Left cardiac atrium (tissue), 4 donors: ENCODE data around the gene NBDY. TPM values are rescaled to one million over a fixed set of nuclear protein-coding genes. Genes with fewer than 3 reads are reported as not detected.
"Not testable (repeated sequence)": the region's sequence is repeated elsewhere in the genome, so short reads cannot be mapped to it uniquely, and the experiment has no call there.

Experiments used
- ATAC-seq, 2 donors: fragments of 200-7000 bp; cut with Tn5 transposase; one replicate each; pipeline ENCODE4 v1.9.1; 2020; ENCODE audit warnings: mild to moderate bottlenecking in 2 of 2, moderate library complexity in 2 of 2
- DNase-seq: peaks from one replicate; pipeline ENCODE4 v3.0.0-alpha.2; 2020
- intact Hi-C, 2 donors: fragments of 100-400 bp; cut with DNase I; formaldehyde crosslinking; loops; one replicate each; pipeline versions ENCODE4 v1.14.1 to v1.15.1; 2022 to 2023
- total RNA-seq, 2 donors: library from RNA; stranded (reverse); fragmentation: NEBNext Ultra II Directional; extraction: Animal tissue kit (Norgen Biotek cat#: 25700); gene quantifications; one replicate each; pipeline ENCODE4 v1.2.1, GENCODE V29; 2021
- donor health status: DM: no; HTN: yes; CAD: no.
- donor health status: DM: no; HTN: yes; CAD: no; lungs with severe emphysema.
- donor health status: DM: yes; HTN: yes; CAD: no.
- donor health status: Dilated cardiomyopathy.

NBDY gene
- total RNA-seq, 2 donors from 2014 or later, result 27.5 to 32.6 TPM

DNA sequence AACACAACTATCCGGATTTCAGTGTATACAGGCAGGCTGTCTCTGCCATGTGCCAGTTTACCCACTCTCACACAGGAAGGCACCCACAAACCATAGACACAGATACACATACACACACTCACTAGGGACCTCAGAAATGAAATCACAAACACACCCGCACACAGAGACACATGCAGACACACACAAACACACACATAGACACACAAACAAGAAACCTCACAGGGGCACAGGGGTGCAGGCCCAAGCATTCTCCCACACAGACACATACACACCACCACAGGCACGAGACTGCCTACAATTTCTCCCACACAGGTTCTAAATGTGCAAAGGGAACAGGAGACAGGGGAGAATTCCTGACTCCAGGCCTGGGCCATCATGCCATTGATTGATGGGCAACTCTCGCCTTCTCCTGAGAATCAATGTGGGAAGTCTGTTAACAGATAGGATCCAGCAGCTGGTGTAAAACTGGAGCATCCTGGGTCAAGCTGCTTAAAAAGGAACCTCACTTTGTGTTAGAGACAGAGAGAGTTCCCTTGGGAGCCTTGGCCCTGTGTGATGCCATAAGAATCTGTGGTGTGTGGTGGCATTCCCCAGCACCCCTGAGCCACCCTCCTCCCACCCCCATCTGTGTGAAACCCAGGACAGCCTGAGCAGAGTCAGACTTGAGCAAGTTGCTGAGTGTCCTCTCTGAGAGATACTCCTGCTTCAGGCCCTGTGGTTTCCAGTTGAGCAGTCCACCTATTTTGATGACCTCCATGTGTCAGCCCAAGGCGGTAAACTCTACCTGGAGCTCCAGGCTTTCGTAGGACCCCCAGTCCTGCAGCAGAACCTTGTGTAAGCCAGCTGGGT, 33.9 kb downstream of the NBDY start:
- intact Hi-C loops, result no loop called here
- ATAC-seq (no peak), DNase-seq (no peak)

GRCh38 chrX:56763556-56764152, 34.6 kb downstream of the NBDY start:
- intact Hi-C loops, result no loop called here
- ATAC-seq (peak in 1 of 2 donors; percentile 48), DNase-seq (peak; percentile 77)

GRCh38 chrX:56764153-56764974, 35.3 kb downstream of the NBDY start:
- peak; percentile 58 to 70 for ATAC-seq
- DNase-seq, result peak; percentile 76
- intact Hi-C loops, result no loop called here

- peak in 1 of 2 donors; percentile 11 for ATAC-seq
- intact Hi-C loops, result no loop called here
- DNase-seq, result no peak
Measured at GRCh38 chrX:56764975-56765791, 36.1 kb downstream of the NBDY start.

- intact Hi-C loops, result no loop called here
- ATAC-seq (no peak), DNase-seq (no peak)
Measured at GRCh38 chrX:56765811-56766553, 36.9 kb downstream of the NBDY start.

DNA sequence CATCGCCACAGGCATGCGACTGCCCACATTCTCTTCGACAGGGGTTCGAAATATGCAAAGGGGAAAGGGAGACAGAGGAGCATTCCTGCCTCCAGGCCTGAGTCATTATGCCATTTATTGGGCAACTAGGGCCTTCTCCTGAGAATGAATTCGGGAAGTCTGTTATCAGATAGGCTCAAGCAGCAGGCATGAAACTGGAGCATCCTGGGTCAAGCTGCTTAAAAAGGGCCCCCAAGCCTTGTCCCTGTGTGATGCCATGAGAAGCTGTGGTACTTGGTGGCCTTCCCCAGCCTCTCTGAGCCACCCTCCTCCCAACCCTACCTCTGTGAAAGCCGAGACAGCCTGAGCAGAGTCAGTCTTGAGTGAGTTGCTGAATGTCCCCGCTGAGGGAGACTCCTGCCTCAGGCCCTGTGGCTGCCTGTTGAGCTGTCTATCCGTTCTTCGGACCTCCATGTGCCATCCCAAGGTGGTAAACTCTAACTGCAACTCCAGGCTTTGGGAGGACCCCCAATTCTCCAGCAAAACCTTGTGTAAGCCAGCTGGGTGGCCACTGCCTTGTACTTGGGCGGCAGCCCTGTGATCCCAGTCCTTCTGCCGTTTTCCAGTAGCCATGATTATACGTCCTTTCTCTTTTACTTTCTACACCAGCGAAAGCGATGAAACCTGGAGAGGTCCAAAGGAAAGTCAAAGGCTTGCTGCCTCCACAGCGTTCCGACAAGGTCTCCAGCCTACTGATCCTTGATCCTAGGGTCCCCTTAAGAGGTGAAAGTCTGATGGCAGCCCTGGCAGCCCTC, 37.7 kb downstream of the NBDY start:
- DNase-seq, result no peak
- intact Hi-C loops, result no loop called here

GRCh38 chrX:56767348-56768119, 38.5 kb downstream of the NBDY start:
- DNase-seq, intact Hi-C loops: not testable (repeated sequence)
- peak in 1 of 2 donors; percentile 64 for ATAC-seq

More for the DNA sequence above, 37.7 kb downstream of the NBDY start:
- no peak for ATAC-seq

GRCh38 chrX:56768120-56768660, 39.1 kb downstream of the NBDY start:
- intact Hi-C loops, DNase-seq: not testable (repeated sequence)
- ATAC-seq, result peak in 1 of 2 donors; percentile 55

- peak; percentile 15 to 72 for ATAC-seq
- DNase-seq, intact Hi-C loops: not testable (repeated sequence)
Measured at GRCh38 chrX:56772675-56773521, 43.9 kb downstream of the NBDY start.

DNA sequence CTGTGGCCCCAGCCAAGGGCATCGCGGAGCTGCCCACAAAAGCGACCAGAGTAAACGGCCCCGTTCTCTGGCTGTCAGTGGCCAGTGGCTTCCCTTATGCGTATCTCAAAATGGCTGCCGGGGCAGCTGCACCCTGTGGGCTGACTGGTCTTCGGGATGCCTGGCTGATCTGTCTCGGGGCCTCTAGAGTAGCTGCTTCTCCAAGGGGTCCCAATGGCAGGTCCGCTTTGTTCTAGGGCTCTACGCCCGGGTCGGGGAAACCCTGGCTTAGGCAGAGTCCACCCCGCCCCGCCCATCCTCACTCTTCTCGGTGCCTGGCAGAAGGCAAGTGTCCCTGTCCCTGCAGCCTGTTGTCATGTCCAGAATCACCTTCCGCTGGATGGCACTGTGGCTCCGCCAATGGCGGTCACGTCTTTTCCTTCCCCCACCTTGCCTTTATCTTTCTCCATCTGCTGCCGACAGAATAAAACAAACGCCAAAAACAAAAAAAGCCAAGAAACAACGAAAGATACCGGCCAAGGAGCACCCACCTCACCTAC, 44.5 kb downstream of the NBDY start:
- peak in 1 of 2 donors; percentile 71 for ATAC-seq
- DNase-seq, intact Hi-C loops: not testable (repeated sequence)

DNA sequence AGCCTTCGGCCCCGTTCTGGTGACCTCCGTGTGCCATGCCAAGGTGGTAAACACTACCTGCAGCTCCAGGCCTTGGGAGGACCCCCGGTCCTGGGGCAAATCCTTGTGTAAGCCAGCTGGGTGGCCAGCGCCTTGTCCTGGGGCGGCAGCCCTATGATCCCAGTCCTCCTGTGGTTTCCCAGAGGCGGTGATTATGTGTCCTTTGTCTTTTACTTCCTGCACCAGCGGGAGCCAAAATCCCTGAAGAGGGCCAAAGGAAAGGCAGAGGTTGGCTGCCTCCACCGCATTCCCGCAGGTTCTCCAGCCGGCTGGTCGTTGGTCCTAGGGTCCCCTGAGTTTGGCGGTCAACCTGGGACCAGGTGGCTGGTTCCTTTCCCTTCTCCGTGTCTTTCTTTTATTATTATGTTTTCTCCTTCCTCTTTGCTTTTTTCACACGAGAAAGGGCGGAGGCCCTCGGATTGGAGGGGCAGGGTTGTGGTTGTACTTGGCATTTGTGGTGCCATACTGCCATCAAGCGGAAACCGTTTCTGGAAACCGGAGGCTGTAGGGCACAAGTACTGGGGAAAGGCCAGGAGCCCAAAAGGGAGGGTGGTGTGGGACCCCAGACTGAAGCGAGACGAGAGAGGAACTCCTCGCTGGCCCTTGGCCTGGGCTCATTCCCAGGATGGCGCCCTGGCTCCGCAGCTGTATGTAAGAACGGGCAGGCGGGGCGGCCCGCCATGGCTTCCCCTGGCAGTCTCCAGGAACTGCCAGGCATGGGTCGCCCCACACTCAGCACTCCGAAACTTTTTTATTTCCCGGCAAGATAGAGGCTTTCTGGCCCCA, 49.3 kb downstream of the NBDY start:
- intact Hi-C loops, DNase-seq: not testable (repeated sequence)
- ATAC-seq, result peak; percentile 20 to 72

DNA sequence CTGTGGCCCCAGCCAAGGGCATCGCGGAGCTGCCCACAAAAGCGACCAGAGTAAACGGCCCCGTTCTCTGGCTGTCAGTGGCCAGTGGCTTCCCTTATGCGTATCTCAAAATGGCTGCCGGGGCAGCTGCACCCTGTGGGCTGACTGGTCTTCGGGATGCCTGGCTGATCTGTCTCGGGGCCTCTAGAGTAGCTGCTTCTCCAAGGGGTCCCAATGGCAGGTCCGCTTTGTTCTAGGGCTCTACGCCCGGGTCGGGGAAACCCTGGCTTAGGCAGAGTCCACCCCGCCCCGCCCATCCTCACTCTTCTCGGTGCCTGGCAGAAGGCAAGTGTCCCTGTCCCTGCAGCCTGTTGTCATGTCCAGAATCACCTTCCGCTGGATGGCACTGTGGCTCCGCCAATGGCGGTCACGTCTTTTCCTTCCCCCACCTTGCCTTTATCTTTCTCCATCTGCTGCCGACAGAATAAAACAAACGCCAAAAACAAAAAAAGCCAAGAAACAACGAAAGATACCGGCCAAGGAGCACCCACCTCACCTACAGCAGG, 50.0 kb downstream of the NBDY start:
- ATAC-seq, result peak; percentile 16 to 76
- DNase-seq, intact Hi-C loops: not testable (repeated sequence)

DNA sequence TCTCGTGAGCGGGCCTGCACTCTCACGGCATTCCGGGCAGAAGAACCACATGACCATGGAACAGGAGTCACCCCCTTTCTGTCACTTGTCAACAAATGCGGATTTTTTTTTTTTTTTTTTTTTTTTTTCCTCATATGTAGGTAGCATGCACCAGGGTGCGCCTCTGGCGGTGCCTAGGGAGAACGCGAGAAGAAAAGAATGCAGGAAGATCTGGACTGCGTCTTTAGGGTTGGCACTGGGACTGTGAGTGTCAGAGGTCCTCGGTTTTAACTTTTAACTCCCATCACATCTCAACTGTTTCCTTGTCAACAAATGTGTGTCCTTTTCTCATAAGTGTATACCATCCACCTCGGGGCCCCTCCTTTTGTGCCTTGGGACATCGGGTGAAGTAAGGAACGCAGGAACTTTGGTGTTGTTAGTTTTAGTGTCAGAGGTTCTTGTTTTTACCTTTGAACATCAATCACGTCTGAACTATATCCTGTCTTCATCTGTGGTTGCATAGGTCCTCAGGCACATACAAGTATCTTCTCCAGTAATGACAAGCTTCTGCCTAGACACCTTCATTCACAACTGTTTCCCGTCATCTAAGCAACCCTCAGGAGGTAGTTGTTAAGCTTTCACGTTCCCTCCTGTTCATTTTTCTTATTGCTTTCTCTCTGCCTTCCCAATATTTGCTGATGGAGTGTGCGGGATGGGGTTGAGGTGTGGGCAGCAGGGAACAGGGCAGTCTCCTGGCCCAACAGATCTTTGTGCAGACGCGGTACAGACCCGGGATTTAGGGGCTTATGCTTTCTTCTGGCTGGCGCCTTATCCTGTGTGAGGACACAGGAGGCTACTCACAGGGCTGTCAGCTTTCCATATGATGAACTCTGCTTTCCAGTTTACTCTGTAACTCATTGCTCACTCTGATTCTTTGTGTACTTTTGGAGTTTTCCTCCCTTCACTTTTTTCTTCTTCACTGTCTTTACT, 51.9 kb downstream of the NBDY start:
- intact Hi-C loops, DNase-seq, ATAC-seq: not testable (repeated sequence)
